ENCODE measurements around the gene PTPRM. TPM values are rescaled to one million over a fixed set of nuclear protein-coding genes. Genes with fewer than 3 reads are reported as not detected.

The PTPRM gene
- total and polyA plus RNA-seq, 2 of the 8 experiments (the other 6 are each of a cell fraction or from before 2014, with no cell fraction given), result 4.1 to 7.0 TPM

GRCh38 chr18:8409151-8409550, 842.0 kb downstream of the PTPRM start (continued):
- no peak for TF ChIP-seq CHD7 (IDR thresholded peaks at IDR 0.05; ENCODE audit: insufficient replicate concordance, low read length)
- no peak for TF ChIP-seq CHD1 (IDR thresholded peaks at IDR 0.05; ENCODE audit: low read depth, low read length)
- no peak for TF ChIP-seq RAD21 (IDR thresholded peaks at IDR 0.05 in 1 of 2, conservative IDR thresholded peaks at IDR 0.05 in 1 of 2; ENCODE audit: low read depth in 2 of 2, low read length in 2 of 2)
- TF ChIP-seq NANOG (IDR thresholded peaks at IDR 0.05; ENCODE audit: insufficient read depth, low read depth, low read length, poor library complexity, severe bottlenecking), result no peak
- no peak for TF ChIP-seq EZH2 (IDR thresholded peaks at IDR 0.05; ENCODE audit: low read depth, low read length, severe bottlenecking)
